KMS-11 (cell line): ENCODE measurements around the gene KIT.

Experiments used
- H2AFZ ChIP-seq: fragments of 200-600 bp; sonication (generic); 2 replicates; pipeline ENCODE4 v1.6.1; 2016; ENCODE audit warnings: antibody characterized with exemption, mixed run types, low read depth
- H3K27ac ChIP-seq: fragments of 200-600 bp; sonication (generic); 2 replicates; pipeline ENCODE4 v1.6.1; 2016; ENCODE audit warnings: mild to moderate bottlenecking, mixed run types
- H3K27me3 ChIP-seq: fragments of 200-600 bp; sonication (generic); 2 replicates; pipeline ENCODE4 v1.6.1; 2017; ENCODE audit warnings: mild to moderate bottlenecking, low read depth, mixed run types, moderate library complexity; ENCODE audit not compliant: insufficient read depth
- H3K36me3 ChIP-seq: fragments of 200-600 bp; sonication (generic); 2 replicates; pipeline ENCODE4 v1.6.1; 2017; ENCODE audit warnings: mild to moderate bottlenecking, mixed run types; ENCODE audit not compliant: insufficient read depth
- H3K4me1 ChIP-seq: fragments of 200-600 bp; sonication (generic); 2 replicates; pipeline ENCODE4 v1.6.1; 2016; ENCODE audit warnings: mild to moderate bottlenecking, low read depth, mixed run types; ENCODE audit not compliant: poor library complexity, severe bottlenecking
- H3K4me2 ChIP-seq: fragments of 200-600 bp; sonication (generic); 2 replicates; pipeline ENCODE4 v1.7.0; 2016; ENCODE audit warnings: mild to moderate bottlenecking, mixed run types
- H3K4me3 ChIP-seq: fragments of 200-600 bp; sonication (generic); IDR thresholded peaks from 2 replicates; pipeline ENCODE4 v1.6.1; 2017; ENCODE audit warnings: low read depth, low read length, mixed read lengths; ENCODE audit not compliant: insufficient read depth
- H3K79me2 ChIP-seq: fragments of 200-600 bp; sonication (generic); 2 replicates; pipeline ENCODE4 v1.6.1; 2016; ENCODE audit warnings: low read depth, mixed run types; ENCODE audit not compliant: insufficient read depth
- H3K9ac ChIP-seq: fragments of 200-600 bp; sonication (generic); 2 replicates; pipeline ENCODE4 v1.6.1; 2016; ENCODE audit warnings: mild to moderate bottlenecking, mixed run types
- H4K20me1 ChIP-seq: fragments of 200-600 bp; sonication (generic); 2 replicates; pipeline ENCODE4 v1.6.1; 2016; ENCODE audit warnings: mild to moderate bottlenecking, mixed run types; ENCODE audit not compliant: insufficient read depth
- TF ChIP-seq, protein P1 (sequence below): fragments of 200-600 bp; sonication (generic); conservative IDR thresholded peaks from 2 replicates; pipeline ENCODE4 v1.6.1; 2017; ENCODE audit warnings: low read depth, mild to moderate bottlenecking, antibody characterized with exemption, low read length, moderate library complexity, mixed read lengths

KIT gene

DNA sequence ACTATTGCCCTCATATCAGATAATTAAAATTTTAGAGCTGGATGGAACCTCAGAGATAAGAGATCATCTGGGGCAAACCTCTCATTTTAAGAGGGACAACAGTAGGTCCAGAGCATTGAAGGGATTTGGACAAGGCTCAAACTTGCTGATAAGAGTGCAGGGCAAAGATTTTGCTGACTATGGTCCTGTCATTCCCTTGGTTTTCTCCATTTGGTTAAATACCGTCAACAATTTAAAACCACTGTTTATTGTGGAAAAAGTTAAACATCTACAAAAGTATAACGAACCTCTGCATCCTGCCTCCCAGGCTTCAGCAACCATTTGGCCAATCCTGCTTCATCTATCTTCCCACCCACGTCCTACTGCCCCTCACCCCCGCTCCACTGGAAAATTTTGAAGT, 10.7 kb upstream of the KIT start:
- Histone ChIP-seq H3K27ac (no peak overlapping the region), H3K79me2 (no peaks in the 10 kb centered on the region), H3K9ac (no peak overlapping the region), H4K20me1 (no peaks in the 10 kb centered on the region), H3K4me3 (no peak overlapping the region), H3K4me1 (no peaks in the 10 kb centered on the region), H3K4me2 (no peak overlapping the region), H3K36me3 (no peaks in the 10 kb centered on the region), H2AFZ (no peak overlapping the region), H3K27me3 (no peaks in the 10 kb centered on the region)
- TF ChIP-seq, protein P1, sequence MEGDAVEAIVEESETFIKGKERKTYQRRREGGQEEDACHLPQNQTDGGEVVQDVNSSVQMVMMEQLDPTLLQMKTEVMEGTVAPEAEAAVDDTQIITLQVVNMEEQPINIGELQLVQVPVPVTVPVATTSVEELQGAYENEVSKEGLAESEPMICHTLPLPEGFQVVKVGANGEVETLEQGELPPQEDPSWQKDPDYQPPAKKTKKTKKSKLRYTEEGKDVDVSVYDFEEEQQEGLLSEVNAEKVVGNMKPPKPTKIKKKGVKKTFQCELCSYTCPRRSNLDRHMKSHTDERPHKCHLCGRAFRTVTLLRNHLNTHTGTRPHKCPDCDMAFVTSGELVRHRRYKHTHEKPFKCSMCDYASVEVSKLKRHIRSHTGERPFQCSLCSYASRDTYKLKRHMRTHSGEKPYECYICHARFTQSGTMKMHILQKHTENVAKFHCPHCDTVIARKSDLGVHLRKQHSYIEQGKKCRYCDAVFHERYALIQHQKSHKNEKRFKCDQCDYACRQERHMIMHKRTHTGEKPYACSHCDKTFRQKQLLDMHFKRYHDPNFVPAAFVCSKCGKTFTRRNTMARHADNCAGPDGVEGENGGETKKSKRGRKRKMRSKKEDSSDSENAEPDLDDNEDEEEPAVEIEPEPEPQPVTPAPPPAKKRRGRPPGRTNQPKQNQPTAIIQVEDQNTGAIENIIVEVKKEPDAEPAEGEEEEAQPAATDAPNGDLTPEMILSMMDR = no peak

DNA sequence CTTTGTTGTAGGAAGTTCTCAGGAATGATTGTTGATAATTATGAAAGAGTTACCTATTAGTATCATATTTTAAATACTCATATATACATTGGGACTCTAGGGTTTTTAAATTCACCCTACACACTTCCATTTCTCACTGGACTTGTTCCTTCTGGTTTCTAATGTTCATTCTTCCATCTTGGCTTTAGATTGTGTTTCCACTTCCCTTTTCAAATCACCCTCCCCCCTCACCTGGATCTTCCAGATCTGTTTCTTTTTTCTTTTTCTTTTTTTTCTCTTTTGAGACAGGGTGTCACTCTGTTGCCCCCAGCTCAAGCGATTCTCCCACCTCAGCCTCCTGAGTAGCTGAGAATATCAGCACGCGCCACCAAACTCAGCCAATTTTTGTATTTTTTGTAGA, 6.7 kb upstream of the KIT start:
- no peak overlapping the region for H3K4me2 ChIP-seq
- H3K79me2 ChIP-seq = no peaks in the 10 kb centered on the region
- H3K36me3 ChIP-seq = no peaks in the 10 kb centered on the region
- no peaks in the 10 kb centered on the region for H3K27me3 ChIP-seq
- H4K20me1 ChIP-seq = no peaks in the 10 kb centered on the region
- no peak overlapping the region for H3K9ac ChIP-seq
- TF ChIP-seq, protein P1 = no peak
- H3K4me3 ChIP-seq = no peak overlapping the region
- H3K4me1 ChIP-seq = no peaks in the 10 kb centered on the region
- H2AFZ ChIP-seq = no peak overlapping the region
- H3K27ac ChIP-seq = no peak overlapping the region

DNA sequence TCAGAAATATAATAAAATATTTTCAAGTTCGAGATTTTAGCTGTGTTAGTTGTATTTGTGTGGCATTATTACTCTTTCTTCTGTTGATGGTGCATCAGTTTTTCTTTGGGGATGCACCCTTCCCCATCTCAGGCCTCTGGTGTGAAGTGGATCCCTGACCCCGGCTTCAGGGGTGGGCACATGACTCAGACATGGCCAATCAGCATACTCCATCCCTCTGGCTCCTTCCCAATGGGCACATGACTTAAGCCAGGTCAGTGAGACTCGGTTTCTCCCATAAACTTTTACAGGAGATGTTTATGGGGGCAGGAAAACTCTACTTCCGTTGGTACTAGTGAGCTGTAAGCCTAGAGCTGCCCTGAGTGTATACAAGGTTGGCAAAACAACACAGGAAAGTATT, 3.0 kb upstream of the KIT start:
- H2AFZ ChIP-seq = no peak overlapping the region
- H3K27me3 ChIP-seq = no peaks in the 10 kb centered on the region; the same call in 1 of the 2 replicates

DNA sequence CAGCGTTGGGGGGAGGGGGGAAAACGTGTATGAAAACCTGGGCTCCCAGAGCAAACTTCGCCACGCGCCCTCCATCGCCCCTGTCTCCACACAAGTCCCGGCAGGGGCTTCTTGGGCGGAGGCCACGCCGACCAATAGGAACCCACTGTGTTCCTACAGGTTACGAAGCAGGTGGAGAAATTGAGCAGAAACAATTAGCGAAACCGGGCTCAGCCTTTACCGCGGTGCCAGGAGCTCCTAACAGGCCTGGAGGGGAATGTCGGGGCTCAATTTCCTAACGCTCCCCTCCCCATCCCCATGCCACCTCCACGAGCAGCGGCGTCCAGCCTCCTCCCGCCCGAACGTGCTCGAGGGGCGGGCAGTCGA, 589 bp upstream of the KIT start:
- H3K79me2 ChIP-seq = no peaks in the 10 kb centered on the region
- H3K27me3 ChIP-seq = no peaks in the 10 kb centered on the region; the same call in 1 of the 2 replicates
- no peak overlapping the region for H3K4me2 ChIP-seq
- H3K4me1 ChIP-seq = no peaks in the 10 kb centered on the region
- TF ChIP-seq, protein P1 = no peak
- no peaks in the 10 kb centered on the region for H4K20me1 ChIP-seq
- H3K9ac ChIP-seq = no peak overlapping the region
- H3K36me3 ChIP-seq = no peaks in the 10 kb centered on the region
- no peak overlapping the region for H3K27ac ChIP-seq
- no peak overlapping the region for H2AFZ ChIP-seq
- no peak overlapping the region for H3K4me3 ChIP-seq

More for the DNA sequence above, 3.0 kb upstream of the KIT start:
- Histone ChIP-seq H3K27ac (no peak overlapping the region), H3K4me2 (no peak overlapping the region), H3K36me3 (no peaks in the 10 kb centered on the region), H3K79me2 (no peaks in the 10 kb centered on the region), H3K9ac (no peak overlapping the region), H4K20me1 (no peaks in the 10 kb centered on the region), H3K4me1 (no peaks in the 10 kb centered on the region), H3K4me3 (no peak overlapping the region)
- TF ChIP-seq, protein P1 = no peak
